Endothelial cell of umbilical vein (primary cell): Measurements from ENCODE around the gene MROH8.

Experiments used
- CTCF ChIP-seq, 2 donors: IDR thresholded peaks; 1 replicate in 1 of 2; 2 replicates in 1 of 2; pipeline ENCODE4 v1.5.1; 2011; ENCODE audit warnings: low read length in 2 of 2, mild to moderate bottlenecking in 2 of 2, moderate library complexity in 2 of 2, control low read depth in 1 of 2, inconsistent platforms in 1 of 2, low read depth in 1 of 2; ENCODE audit not compliant: insufficient read depth in 1 of 2; ENCODE audit errors: extremely low read depth in 1 of 2
- JUN ChIP-seq: IDR thresholded peaks from 2 replicates; pipeline ENCODE4 v1.6.1; 2011; ENCODE audit warnings: borderline replicate concordance, low read depth; ENCODE audit not compliant: insufficient read length, insufficient read depth
- MAX ChIP-seq: IDR thresholded peaks from 2 replicates; pipeline ENCODE4 v1.6.1; 2011; ENCODE audit not compliant: insufficient read depth, insufficient read length
- POLR2A ChIP-seq: IDR thresholded peaks from 2 replicates; pipeline ENCODE4 v1.6.1; 2012; ENCODE audit warnings: low read depth, mild to moderate bottlenecking, control low read depth, low read length
- POLR2AphosphoS5 ChIP-seq: IDR thresholded peaks from 2 replicates; pipeline ENCODE4 v1.6.1; 2012; ENCODE audit warnings: low read depth, mild to moderate bottlenecking, control low read depth, low read length, moderate library complexity; ENCODE audit not compliant: insufficient read depth

GRCh38 chr20:37193821-37194220, 14.5 kb upstream of the MROH8 start:
- TF ChIP-seq CTCF (IDR thresholded peaks at IDR 0.05; ENCODE audit: extremely low read depth in 1 of 2, insufficient read depth in 1 of 2, low read depth in 1 of 2, low read length in 2 of 2) (no peak), POLR2A (no peak), MAX (no peak), JUN (no peak), POLR2AphosphoS5 (no peak)
